HepG2 (cell line): ENCODE data around the gene DDX17. TPM values are rescaled to one million over a fixed set of nuclear protein-coding genes. Genes with fewer than 3 reads are reported as not detected.

ENCODE experiments used
- ATAC-seq: fragments of 200-7000 bp; cut with Tn5 transposase; 3 replicates; pipeline ENCODE4 v1.9.1; 2020; ENCODE audit warnings: mild to moderate bottlenecking, moderate library complexity
- BruUV-seq: library from RNA; stranded (reverse); fragments of 400-500 nt; replicated peaks from 2 replicates; lab custom pipeline; 2021; lab: Mats Ljungman, UMichigan
- CTCF ChIA-PET: fragments of 300-600 bp; formaldehyde crosslinking; extraction: SDS; loops from one replicate; lab custom pipeline; 2021; ENCODE audit warnings: low total read pairs, inconsistent platforms, low intra/inter-chr PET ratio; lab: Yijun Ruan, JAX
- POLR2A ChIA-PET: fragments of 350-600 bp; sonication (Branson Sonifier 250); formaldehyde crosslinking; loops from one replicate; lab custom pipeline; 2020; ENCODE audit warnings: antibody characterized with exemption, inconsistent platforms; lab: Yijun Ruan, JAX
- DNase-seq: peaks from one replicate; pipeline ENCODE4 v3.0.0-alpha.2; 2015; ENCODE audit warnings: low spot score
- FAIRE-seq: peaks from 3 replicates; lab custom pipeline; 2011; peaks lifted over from hg19 to GRCh38; lab: Jason Lieb, UNC
- H2AFZ ChIP-seq: one replicate; pipeline ENCODE4 v1.6.1; 2011; ENCODE audit warnings: low read length, inconsistent platforms
- H3K27ac ChIP-seq: fragments of 300-600 bp; 3 replicates; pipeline ENCODE4 v1.8.0; 2011; ENCODE audit warnings: mixed run types, mild to moderate bottlenecking, mixed read lengths, low read length, inconsistent platforms; ENCODE audit not compliant: insufficient read depth; ENCODE audit errors: extremely low read length
- H3K27me3 ChIP-seq, 2 experiments: fragments of 200-600 bp in 1 of 2; 2 replicates in 1 of 2; 3 replicates in 1 of 2; pipeline versions ENCODE4 v1.6.0 to v1.8.0; 2011; ENCODE audit warnings: low read length in 2 of 2, mild to moderate bottlenecking in 2 of 2, moderate library complexity in 2 of 2, inconsistent platforms in 1 of 2; ENCODE audit not compliant: insufficient read depth in 2 of 2, control insufficient read depth in 1 of 2
- H3K36me3 ChIP-seq, 2 experiments: fragments of 200-600 bp in 1 of 2; replicated peaks in 1 of 2; 2 replicates in 1 of 2; 3 replicates in 1 of 2; pipeline versions ENCODE4 v1.5.1 to v1.8.0; 2011; ENCODE audit warnings: low read length in 2 of 2, inconsistent platforms in 1 of 2; ENCODE audit not compliant: insufficient read depth in 2 of 2, control insufficient read depth in 1 of 2
- H3K4me1 ChIP-seq: 2 replicates; pipeline ENCODE4 v1.5.1; 2012; ENCODE audit warnings: low read length, inconsistent platforms; ENCODE audit not compliant: insufficient read depth
- H3K4me2 ChIP-seq: 2 replicates; pipeline ENCODE4 v1.6.0; 2011; ENCODE audit warnings: low read depth, low read length, inconsistent platforms
- H3K4me3 ChIP-seq, 3 experiments: fragments of 200-600 bp in 1 of 3; sonication (generic), shearing (Covaris generic) in 1 of 3; replicated peaks in 1 of 3; 2 replicates each; pipeline ENCODE4 v1.5.1; 2011 to 2016; ENCODE audit warnings: low read length in 3 of 3, inconsistent platforms in 2 of 3, low read depth in 2 of 3, mild to moderate bottlenecking in 2 of 3, control low read depth in 1 of 3, mixed read lengths in 1 of 3; ENCODE audit not compliant: insufficient read depth in 1 of 3
- H3K79me2 ChIP-seq: one replicate; pipeline ENCODE4 v1.6.1; 2011; ENCODE audit warnings: low read length, inconsistent platforms; ENCODE audit not compliant: insufficient read depth
- H3K9ac ChIP-seq: 2 replicates; pipeline ENCODE4 v1.6.0; 2011; ENCODE audit warnings: mild to moderate bottlenecking, low read depth, low read length, inconsistent platforms; ENCODE audit not compliant: insufficient read depth
- H3K9me3 ChIP-seq: 2 replicates; pipeline ENCODE4 v1.5.1; 2012; ENCODE audit warnings: mild to moderate bottlenecking, low read length
- H4K20me1 ChIP-seq: 2 replicates; pipeline ENCODE4 v1.6.0; 2011; ENCODE audit warnings: inconsistent platforms, mild to moderate bottlenecking, low read length, moderate library complexity; ENCODE audit not compliant: insufficient read depth
- ARID2 ChIP-seq: sonication (generic); formaldehyde crosslinking; IDR thresholded peaks from 2 replicates; pipeline ENCODE4 v1.8.1; 2022; ENCODE audit warnings: mild to moderate bottlenecking, missing genetic modification reagents, borderline replicate concordance
- ATF7 ChIP-seq, 2 experiments: fragments of 450-650 bp in 1 of 2; sonication (generic) in 1 of 2; formaldehyde crosslinking in 1 of 2; IDR thresholded peaks; 2 replicates each; pipeline versions ENCODE4 v1.4.0 to v1.6.1; 2016 to 2020; ENCODE audit warnings: antibody characterized with exemption in 1 of 2, mild to moderate bottlenecking in 1 of 2, missing genetic modification reagents in 1 of 2
- EP300 ChIP-seq, 3 experiments: sonication (generic) in 1 of 3; formaldehyde crosslinking in 1 of 3; IDR thresholded peaks; 2 replicates each; pipeline versions ENCODE4 v1.5.1 to v1.6.1; 2011 to 2020; ENCODE audit warnings: low read depth in 2 of 3, low read length in 2 of 3, borderline replicate concordance in 1 of 3, improper control_type of control experiment in 1 of 3, mild to moderate bottlenecking in 1 of 3, missing genetic modification reagents in 1 of 3, moderate library complexity in 1 of 3
- GATA4 ChIP-seq: sonication (generic); IDR thresholded peaks from 2 replicates; pipeline ENCODE4 v1.6.1; 2016; ENCODE audit warnings: antibody characterized with exemption, low read depth, borderline replicate concordance
- HOXA3 ChIP-seq: sonication (generic); formaldehyde crosslinking; IDR thresholded peaks from 2 replicates; pipeline ENCODE4 v1.5.0; 2020; ENCODE audit warnings: missing genetic modification reagents
- JUNB ChIP-seq: sonication (generic); formaldehyde crosslinking; IDR thresholded peaks from 2 replicates; pipeline ENCODE4 v1.8.0; 2022; ENCODE audit warnings: missing genetic modification reagents, mild to moderate bottlenecking, borderline replicate concordance
- NCOA2 ChIP-seq: sonication (generic); formaldehyde crosslinking; IDR thresholded peaks from 2 replicates; pipeline ENCODE4 v1.8.0; 2022; ENCODE audit warnings: inconsistent platforms
- TOE1 ChIP-seq: sonication (generic); formaldehyde crosslinking; IDR thresholded peaks from 2 replicates; pipeline ENCODE4 v1.4.0; 2020; ENCODE audit warnings: mild to moderate bottlenecking, missing genetic modification reagents
- ZEB1 ChIP-seq: IDR thresholded peaks from 2 replicates; pipeline ENCODE4 v1.6.1; 2012; ENCODE audit warnings: mild to moderate bottlenecking, low read depth, inconsistent platforms; ENCODE audit not compliant: insufficient replicate concordance
- ZNF143 ChIP-seq: sonication (generic); formaldehyde crosslinking; IDR thresholded peaks from 2 replicates; pipeline ENCODE4 v1.4.0; 2020; ENCODE audit warnings: missing genetic modification reagents
- ZNF24 ChIP-seq: fragments of 450-650 bp; IDR thresholded peaks from 2 replicates; pipeline ENCODE4 v1.6.1; 2017; ENCODE audit warnings: antibody characterized with exemption, mild to moderate bottlenecking
- ZNF569 ChIP-seq: sonication (generic); formaldehyde crosslinking; IDR thresholded peaks from 2 replicates; pipeline ENCODE4 v1.5.0; 2020; ENCODE audit warnings: mild to moderate bottlenecking, missing genetic modification reagents, moderate library complexity, borderline replicate concordance
- ZNF660 ChIP-seq: sonication (generic); formaldehyde crosslinking; IDR thresholded peaks from 2 replicates; pipeline ENCODE4 v1.5.1; 2020; ENCODE audit warnings: mild to moderate bottlenecking, low read depth, missing genetic modification reagents, borderline replicate concordance
- ZNF674 ChIP-seq: sonication (generic); formaldehyde crosslinking; IDR thresholded peaks from 2 replicates; pipeline ENCODE4 v1.5.0; 2020; ENCODE audit warnings: low read depth, mild to moderate bottlenecking, missing genetic modification reagents
- ZNF713 ChIP-seq: sonication (generic); formaldehyde crosslinking; IDR thresholded peaks from 2 replicates; pipeline ENCODE4 v1.4.0; 2020; ENCODE audit warnings: mild to moderate bottlenecking, missing genetic modification reagents
- WGBS: methylation state at CpG from one replicate; pipeline ENCODE4 v1.1.6; 2017; ENCODE audit warnings: low lambda C conversion rate; 5-methylcytosine and 5-hydroxymethylcytosine counted together
- in situ Hi-C: cut with HindIII; loops from 2 replicates; pipeline ENCODE4 v1.10.0; 2017; ENCODE audit warnings: low pct_unique_long_range_greater_than_20kb; ENCODE audit not compliant: extremely low pct_ligation_motif_present
- intact Hi-C: fragments of 100-400 bp; cut with micrococcal nuclease; formaldehyde crosslinking; loops from one replicate; pipeline ENCODE4 v1.10.0; 2022; ENCODE audit not compliant: unreplicated experiment
- polyA plus RNA-seq, 8 experiments: library from polyadenylated mRNA; depleted of rRNA in 3 of 8; stranded (reverse) in 7 of 8; unstranded in 1 of 8; fragments of >200 nt; fragmentation: Illumina TruSeq in 4 of 8; extraction: Trizol in 4 of 8; gene quantifications; 2 replicates each; pipeline versions ENCODE4 v1.2.1 to v1.2.3, GENCODE V29; 2011 to 2016; ENCODE audit warnings: low read depth in 4 of 8, missing spikeins in 1 of 8, mixed read lengths in 1 of 8; ENCODE audit not compliant: insufficient read depth in 1 of 8
- total RNA-seq, 5 experiments: library from RNA; depleted of rRNA; stranded (reverse); fragments of >200 nt; fragmentation: Illumina TruSeq; extraction: Trizol; gene quantifications; 2 replicates each; pipeline ENCODE4 v1.2.3, GENCODE V29; 2016; ENCODE audit warnings: low read depth in 1 of 5
- TF ChIP-seq, protein P1 (sequence below): sonication (generic); formaldehyde crosslinking; IDR thresholded peaks from 2 replicates; pipeline ENCODE4 v1.5.1; 2020; ENCODE audit warnings: missing genetic modification reagents, mild to moderate bottlenecking, borderline replicate concordance
- TF ChIP-seq, protein P2 (sequence below): sonication (generic); formaldehyde crosslinking; IDR thresholded peaks from 2 replicates; pipeline ENCODE4 v1.8.1; 2023; ENCODE audit warnings: mild to moderate bottlenecking, missing genetic modification reagents, borderline replicate concordance
- TF ChIP-seq, protein P3 (sequence below): sonication (generic); formaldehyde crosslinking; IDR thresholded peaks from 2 replicates; pipeline ENCODE4 v1.4.0; 2020; ENCODE audit warnings: low read depth, missing genetic modification reagents
- TF ChIP-seq, protein P4 (sequence below): sonication (generic); formaldehyde crosslinking; IDR thresholded peaks from 2 replicates; pipeline ENCODE4 v1.8.0; 2023; ENCODE audit warnings: mild to moderate bottlenecking, missing genetic modification reagents

The DDX17 gene
- total and polyA plus RNA-seq, 2 of the 13 experiments (the other 11 are each of a cell fraction or from before 2014, with no cell fraction given): 238 to 344 TPM

DNA sequence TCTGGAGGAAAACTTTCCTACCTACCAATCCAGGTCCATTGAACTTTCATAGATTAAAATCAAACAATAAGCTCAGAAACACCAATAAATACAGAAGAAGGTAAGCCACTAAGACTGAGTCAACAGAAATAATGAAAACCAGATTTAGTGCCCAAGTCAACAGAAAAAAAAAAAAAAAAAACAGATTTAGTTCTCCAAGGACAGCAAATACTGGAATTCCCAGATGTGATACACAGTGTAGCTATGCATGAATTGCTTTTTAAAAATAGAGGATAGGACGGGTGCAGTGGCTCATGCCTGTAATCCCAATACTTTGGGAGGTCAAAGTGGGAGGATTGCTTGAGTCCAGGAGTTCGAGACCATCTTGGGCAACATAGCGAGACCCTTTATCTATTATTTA lies 48.2 kb upstream of the DDX17 start:
- no peak overlapping the region for H3K4me2 ChIP-seq
- H3K79me2 ChIP-seq: no peaks in the 10 kb centered on the region
- H2AFZ ChIP-seq: no peak overlapping the region
- H3K27ac ChIP-seq: no peak overlapping the region
- CTCF ChIA-PET: no interaction called here
- in situ Hi-C loops: no loop called here
- H3K36me3 ChIP-seq: no peaks in the 10 kb centered on the region
- H3K9ac ChIP-seq: no peak overlapping the region
- no peaks in the 10 kb centered on the region for H4K20me1 ChIP-seq
- DNase-seq (no peak), ATAC-seq (no peak)
- H3K4me1 ChIP-seq: peaks cover 5% of the 10 kb centered on the region; the same call in 1 of the 2 replicates
- intact Hi-C loops: no loop called here
- TF ChIP-seq ZNF24 (no peak), ZNF713 (CRISPR knock-in tag) (no peak), GATA4 (no peak), TOE1 (no peak), ZEB1 (no peak), ZNF143 (CRISPR knock-in tag) (no peak), NCOA2 (CRISPR knock-in tag) (no peak), ZNF674 (CRISPR knock-in tag) (no peak), ZNF569 (CRISPR knock-in tag) (no peak), JUNB (no peak), ATF7 (IDR thresholded peaks at IDR 0.05) (no peak), ATF7 (CRISPR knock-in tag; IDR thresholded peaks at IDR 0.05) (no peak), ARID2 (CRISPR knock-in tag) (no peak), EP300 (IDR thresholded peaks at IDR 0.05; ENCODE audit: low read depth in 2 of 2, low read length in 2 of 2) (no peak), EP300 (CRISPR knock-in tag; IDR thresholded peaks at IDR 0.05; ENCODE audit: borderline replicate concordance) (no peak), ZNF660 (no peak), HOXA3 (no peak)
- TF ChIP-seq, protein P1, sequence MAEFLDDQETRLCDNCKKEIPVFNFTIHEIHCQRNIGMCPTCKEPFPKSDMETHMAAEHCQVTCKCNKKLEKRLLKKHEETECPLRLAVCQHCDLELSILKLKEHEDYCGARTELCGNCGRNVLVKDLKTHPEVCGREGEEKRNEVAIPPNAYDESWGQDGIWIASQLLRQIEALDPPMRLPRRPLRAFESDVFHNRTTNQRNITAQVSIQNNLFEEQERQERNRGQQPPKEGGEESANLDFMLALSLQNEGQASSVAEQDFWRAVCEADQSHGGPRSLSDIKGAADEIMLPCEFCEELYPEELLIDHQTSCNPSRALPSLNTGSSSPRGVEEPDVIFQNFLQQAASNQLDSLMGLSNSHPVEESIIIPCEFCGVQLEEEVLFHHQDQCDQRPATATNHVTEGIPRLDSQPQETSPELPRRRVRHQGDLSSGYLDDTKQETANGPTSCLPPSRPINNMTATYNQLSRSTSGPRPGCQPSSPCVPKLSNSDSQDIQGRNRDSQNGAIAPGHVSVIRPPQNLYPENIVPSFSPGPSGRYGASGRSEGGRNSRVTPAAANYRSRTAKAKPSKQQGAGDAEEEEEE (CRISPR knock-in tag): no peak
- TF ChIP-seq, protein P2, sequence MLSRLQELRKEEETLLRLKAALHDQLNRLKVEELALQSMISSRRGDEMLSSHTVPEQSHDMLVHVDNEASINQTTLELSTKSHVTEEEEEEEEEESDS (CRISPR knock-in tag): no peak
- TF ChIP-seq, protein P3, sequence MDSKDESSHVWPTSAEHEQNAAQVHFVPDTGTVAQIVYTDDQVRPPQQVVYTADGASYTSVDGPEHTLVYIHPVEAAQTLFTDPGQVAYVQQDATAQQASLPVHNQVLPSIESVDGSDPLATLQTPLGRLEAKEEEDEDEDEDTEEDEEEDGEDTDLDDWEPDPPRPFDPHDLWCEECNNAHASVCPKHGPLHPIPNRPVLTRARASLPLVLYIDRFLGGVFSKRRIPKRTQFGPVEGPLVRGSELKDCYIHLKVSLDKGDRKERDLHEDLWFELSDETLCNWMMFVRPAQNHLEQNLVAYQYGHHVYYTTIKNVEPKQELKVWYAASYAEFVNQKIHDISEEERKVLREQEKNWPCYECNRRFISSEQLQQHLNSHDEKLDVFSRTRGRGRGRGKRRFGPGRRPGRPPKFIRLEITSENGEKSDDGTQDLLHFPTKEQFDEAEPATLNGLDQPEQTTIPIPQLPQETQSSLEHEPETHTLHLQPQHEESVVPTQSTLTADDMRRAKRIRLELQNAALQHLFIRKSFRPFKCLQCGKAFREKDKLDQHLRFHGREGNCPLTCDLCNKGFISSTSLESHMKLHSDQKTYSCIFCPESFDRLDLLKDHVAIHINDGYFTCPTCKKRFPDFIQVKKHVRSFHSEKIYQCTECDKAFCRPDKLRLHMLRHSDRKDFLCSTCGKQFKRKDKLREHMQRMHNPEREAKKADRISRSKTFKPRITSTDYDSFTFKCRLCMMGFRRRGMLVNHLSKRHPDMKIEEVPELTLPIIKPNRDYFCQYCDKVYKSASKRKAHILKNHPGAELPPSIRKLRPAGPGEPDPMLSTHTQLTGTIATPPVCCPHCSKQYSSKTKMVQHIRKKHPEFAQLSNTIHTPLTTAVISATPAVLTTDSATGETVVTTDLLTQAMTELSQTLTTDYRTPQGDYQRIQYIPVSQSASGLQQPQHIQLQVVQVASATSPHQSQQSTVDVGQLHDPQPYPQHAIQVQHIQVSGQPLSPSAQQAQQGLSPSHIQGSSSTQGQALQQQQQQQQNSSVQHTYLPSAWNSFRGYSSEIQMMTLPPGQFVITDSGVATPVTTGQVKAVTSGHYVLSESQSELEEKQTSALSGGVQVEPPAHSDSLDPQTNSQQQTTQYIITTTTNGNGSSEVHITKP (CRISPR knock-in tag): no peak
- TF ChIP-seq, protein P4, sequence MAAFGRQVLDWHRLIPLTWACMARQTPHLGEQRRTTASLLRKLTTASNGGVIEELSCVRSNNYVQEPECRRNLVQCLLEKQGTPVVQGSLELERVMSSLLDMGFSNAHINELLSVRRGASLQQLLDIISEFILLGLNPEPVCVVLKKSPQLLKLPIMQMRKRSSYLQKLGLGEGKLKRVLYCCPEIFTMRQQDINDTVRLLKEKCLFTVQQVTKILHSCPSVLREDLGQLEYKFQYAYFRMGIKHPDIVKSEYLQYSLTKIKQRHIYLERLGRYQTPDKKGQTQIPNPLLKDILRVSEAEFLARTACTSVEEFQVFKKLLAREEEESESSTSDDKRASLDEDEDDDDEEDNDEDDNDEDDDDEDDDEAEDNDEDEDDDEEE (CRISPR knock-in tag): no peak
- TF ChIP-seq, all 625 proteins: peak for 0
- WGBS: 61% methylated on average over 3 of the region's 3 CpGs
- POLR2A ChIA-PET: no interaction called here
- Histone ChIP-seq H3K27me3 (no peaks in the 10 kb centered on the region), H3K9me3 (no peaks in the 10 kb centered on the region), H3K4me3 (no peak overlapping the region)
- BruUV-seq: no TSS peak
- FAIRE-seq: no peak
